PC-9 (cell line): ENCODE data around the gene GOLGA3.

Experiments used
- EZH2 ChIP-seq: fragments of 200-600 bp; sonication (generic); IDR thresholded peaks from 2 replicates; pipeline ENCODE4 v1.8.0; 2017; ENCODE audit warnings: antibody characterized with exemption, low read depth
- TF ChIP-seq, protein P1 (sequence below): fragments of 200-600 bp; sonication (generic); conservative IDR thresholded peaks from 2 replicates; pipeline ENCODE4 v1.6.1; 2017; ENCODE audit warnings: mixed run types, antibody characterized with exemption, mild to moderate bottlenecking, moderate library complexity

DNA sequence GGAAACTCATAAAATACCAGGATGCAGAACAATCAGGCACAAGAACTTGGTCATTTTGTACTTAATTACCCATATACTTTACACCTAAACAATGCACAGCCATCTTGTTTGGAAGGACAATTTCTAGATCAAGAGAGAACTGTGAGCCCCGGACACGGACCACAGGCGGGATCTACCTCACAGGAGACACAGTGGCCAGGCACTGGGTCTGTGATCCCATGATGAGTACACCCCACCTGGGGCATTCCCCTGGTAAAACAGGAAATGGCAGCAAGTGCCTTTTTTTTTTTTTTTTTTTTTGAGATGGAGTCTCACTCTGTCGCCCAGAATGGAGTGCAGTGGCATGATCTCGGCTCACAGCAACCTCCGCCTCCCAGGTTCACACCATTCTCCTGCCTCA lies 15.2 kb downstream of the GOLGA3 start:
- TF ChIP-seq, protein P1, sequence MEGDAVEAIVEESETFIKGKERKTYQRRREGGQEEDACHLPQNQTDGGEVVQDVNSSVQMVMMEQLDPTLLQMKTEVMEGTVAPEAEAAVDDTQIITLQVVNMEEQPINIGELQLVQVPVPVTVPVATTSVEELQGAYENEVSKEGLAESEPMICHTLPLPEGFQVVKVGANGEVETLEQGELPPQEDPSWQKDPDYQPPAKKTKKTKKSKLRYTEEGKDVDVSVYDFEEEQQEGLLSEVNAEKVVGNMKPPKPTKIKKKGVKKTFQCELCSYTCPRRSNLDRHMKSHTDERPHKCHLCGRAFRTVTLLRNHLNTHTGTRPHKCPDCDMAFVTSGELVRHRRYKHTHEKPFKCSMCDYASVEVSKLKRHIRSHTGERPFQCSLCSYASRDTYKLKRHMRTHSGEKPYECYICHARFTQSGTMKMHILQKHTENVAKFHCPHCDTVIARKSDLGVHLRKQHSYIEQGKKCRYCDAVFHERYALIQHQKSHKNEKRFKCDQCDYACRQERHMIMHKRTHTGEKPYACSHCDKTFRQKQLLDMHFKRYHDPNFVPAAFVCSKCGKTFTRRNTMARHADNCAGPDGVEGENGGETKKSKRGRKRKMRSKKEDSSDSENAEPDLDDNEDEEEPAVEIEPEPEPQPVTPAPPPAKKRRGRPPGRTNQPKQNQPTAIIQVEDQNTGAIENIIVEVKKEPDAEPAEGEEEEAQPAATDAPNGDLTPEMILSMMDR = no peak
- no peak for TF ChIP-seq EZH2
